ENCODE measurements around the gene PIGO.

Gene PIGO

GRCh38 chr9:35112257-35113020 is 16.0 kb upstream of the PIGO start:
- H3K36me3 Mint-ChIP-seq (ENCODE audit: insufficient read depth) = peaks cover 17% of the 10 kb centered on the region
- H3K4me3 Mint-ChIP-seq = peak overlapping the region; percentile 72
- no peak for ATAC-seq (replicated peaks; ENCODE audit: extremely low read depth, poor library complexity, severe bottlenecking)
- no peaks in the 10 kb centered on the region for H3K9me3 Mint-ChIP-seq
- H3K27ac Mint-ChIP-seq (ENCODE audit: low read depth) = peak overlapping the region; percentile 71
- H3K4me1 Mint-ChIP-seq = peaks cover 73% of the 10 kb centered on the region
- no peaks in the 10 kb centered on the region for H3K27me3 Mint-ChIP-seq
- DNase-seq (ENCODE audit: low spot score in 2 of 2) = no peak

GRCh38 chr9:35111001-35111933 is 14.9 kb upstream of the PIGO start:
- H3K27me3 Mint-ChIP-seq = no peaks in the 10 kb centered on the region
- peak; percentile 66 for ATAC-seq (replicated peaks; ENCODE audit: extremely low read depth, poor library complexity, severe bottlenecking)
- no peaks in the 10 kb centered on the region for H3K9me3 Mint-ChIP-seq
- H3K36me3 Mint-ChIP-seq (ENCODE audit: insufficient read depth) = peaks cover 21% of the 10 kb centered on the region
- peak overlapping the region; percentile 72 for H3K4me3 Mint-ChIP-seq
- peak; percentile 81 to 91 for DNase-seq (ENCODE audit: low spot score in 2 of 2)
- H3K27ac Mint-ChIP-seq (ENCODE audit: low read depth) = peak overlapping the region; percentile 71
- peaks cover 67% of the 10 kb centered on the region for H3K4me1 Mint-ChIP-seq

- Mint-ChIP-seq H3K27ac (ENCODE audit: low read depth) (no peak overlapping the region), H3K9me3 (no peaks in the 10 kb centered on the region), H3K36me3 (ENCODE audit: insufficient read depth) (peaks cover 21% of the 10 kb centered on the region), H3K4me1 (peaks cover 58% of the 10 kb centered on the region), H3K27me3 (no peaks in the 10 kb centered on the region), H3K4me3 (no peak overlapping the region)
- DNase-seq (ENCODE audit: low spot score in 2 of 2) (no peak), ATAC-seq (replicated peaks; ENCODE audit: extremely low read depth, poor library complexity, severe bottlenecking) (no peak)
These were observed 14.0 kb upstream of the PIGO start for GRCh38 chr9:35110327-35110761.

GRCh38 chr9:35108946-35109575 is 12.7 kb upstream of the PIGO start:
- H3K36me3 Mint-ChIP-seq (ENCODE audit: insufficient read depth) = peaks cover 18% of the 10 kb centered on the region
- H3K9me3 Mint-ChIP-seq = no peaks in the 10 kb centered on the region
- H3K27me3 Mint-ChIP-seq = no peaks in the 10 kb centered on the region
- no peak overlapping the region for H3K4me3 Mint-ChIP-seq
- peaks cover 45% of the 10 kb centered on the region for H3K4me1 Mint-ChIP-seq
- no peak for ATAC-seq (replicated peaks; ENCODE audit: extremely low read depth, poor library complexity, severe bottlenecking)
- no peak overlapping the region for H3K27ac Mint-ChIP-seq (ENCODE audit: low read depth)
- no peak for DNase-seq (ENCODE audit: low spot score in 2 of 2)

- peaks cover 43% of the 10 kb centered on the region for H3K4me1 Mint-ChIP-seq
- no peak overlapping the region for H3K27ac Mint-ChIP-seq (ENCODE audit: low read depth)
- H3K36me3 Mint-ChIP-seq (ENCODE audit: insufficient read depth) = peaks cover 18% of the 10 kb centered on the region
- no peaks in the 10 kb centered on the region for H3K27me3 Mint-ChIP-seq
- ATAC-seq (replicated peaks; ENCODE audit: extremely low read depth, poor library complexity, severe bottlenecking) = no peak
- DNase-seq (ENCODE audit: low spot score in 2 of 2) = no peak
- no peak overlapping the region for H3K4me3 Mint-ChIP-seq
- no peaks in the 10 kb centered on the region for H3K9me3 Mint-ChIP-seq
These were observed 12.1 kb upstream of the PIGO start for GRCh38 chr9:35108461-35108860.

- Mint-ChIP-seq H3K4me3 (no peak overlapping the region), H3K27ac (ENCODE audit: low read depth) (no peak overlapping the region), H3K27me3 (no peaks in the 10 kb centered on the region), H3K36me3 (ENCODE audit: insufficient read depth) (peaks cover 22% of the 10 kb centered on the region), H3K9me3 (no peaks in the 10 kb centered on the region), H3K4me1 (peaks cover 52% of the 10 kb centered on the region)
- DNase-seq (ENCODE audit: low spot score in 2 of 2) (no peak), ATAC-seq (replicated peaks; ENCODE audit: extremely low read depth, poor library complexity, severe bottlenecking) (no peak)
These were observed 11.2 kb upstream of the PIGO start for GRCh38 chr9:35107297-35108290.

GRCh38 chr9:35106343-35106730 is 9.9 kb upstream of the PIGO start:
- H3K4me3 Mint-ChIP-seq = no peak overlapping the region
- H3K9me3 Mint-ChIP-seq = no peaks in the 10 kb centered on the region
- H3K27ac Mint-ChIP-seq (ENCODE audit: low read depth) = no peak overlapping the region
- H3K27me3 Mint-ChIP-seq = no peaks in the 10 kb centered on the region
- no peak for ATAC-seq (replicated peaks; ENCODE audit: extremely low read depth, poor library complexity, severe bottlenecking)
- peaks cover 54% of the 10 kb centered on the region for H3K4me1 Mint-ChIP-seq
- no peak for DNase-seq (ENCODE audit: low spot score in 2 of 2)
- H3K36me3 Mint-ChIP-seq (ENCODE audit: insufficient read depth) = peaks cover 20% of the 10 kb centered on the region

GRCh38 chr9:35105571-35106342 is 9.4 kb upstream of the PIGO start:
- H3K9me3 Mint-ChIP-seq = no peaks in the 10 kb centered on the region
- ATAC-seq (replicated peaks; ENCODE audit: extremely low read depth, poor library complexity, severe bottlenecking) = no peak
- H3K36me3 Mint-ChIP-seq (ENCODE audit: insufficient read depth) = peaks cover 21% of the 10 kb centered on the region
- no peak overlapping the region for H3K27ac Mint-ChIP-seq (ENCODE audit: low read depth)
- H3K27me3 Mint-ChIP-seq = no peaks in the 10 kb centered on the region
- no peak for DNase-seq (ENCODE audit: low spot score in 2 of 2)
- peaks cover 53% of the 10 kb centered on the region for H3K4me1 Mint-ChIP-seq
- no peak overlapping the region for H3K4me3 Mint-ChIP-seq

GRCh38 chr9:35105126-35105525 is 8.7 kb upstream of the PIGO start:
- no peak overlapping the region for H3K27ac Mint-ChIP-seq (ENCODE audit: low read depth)
- peaks cover 47% of the 10 kb centered on the region for H3K4me1 Mint-ChIP-seq
- no peak for DNase-seq (ENCODE audit: low spot score in 2 of 2)
- peaks cover 23% of the 10 kb centered on the region for H3K36me3 Mint-ChIP-seq (ENCODE audit: insufficient read depth)
- H3K27me3 Mint-ChIP-seq = no peaks in the 10 kb centered on the region
- ATAC-seq (replicated peaks; ENCODE audit: extremely low read depth, poor library complexity, severe bottlenecking) = no peak
- no peak overlapping the region for H3K4me3 Mint-ChIP-seq
- no peaks in the 10 kb centered on the region for H3K9me3 Mint-ChIP-seq

- DNase-seq (ENCODE audit: low spot score in 2 of 2) (no peak), ATAC-seq (replicated peaks; ENCODE audit: extremely low read depth, poor library complexity, severe bottlenecking) (no peak)
- Mint-ChIP-seq H3K27ac (ENCODE audit: low read depth) (no peak overlapping the region), H3K4me1 (peaks cover 41% of the 10 kb centered on the region), H3K27me3 (no peaks in the 10 kb centered on the region), H3K36me3 (ENCODE audit: insufficient read depth) (peaks cover 24% of the 10 kb centered on the region), H3K4me3 (no peak overlapping the region), H3K9me3 (no peaks in the 10 kb centered on the region)
These were observed 8.2 kb upstream of the PIGO start for GRCh38 chr9:35104586-35104985.

GRCh38 chr9:35103660-35104191 is 7.3 kb upstream of the PIGO start:
- Mint-ChIP-seq H3K36me3 (ENCODE audit: insufficient read depth) (peaks cover 26% of the 10 kb centered on the region), H3K27ac (ENCODE audit: low read depth) (peak overlapping the region; percentile 89), H3K27me3 (no peaks in the 10 kb centered on the region), H3K4me3 (peak overlapping the region; percentile 85), H3K9me3 (no peaks in the 10 kb centered on the region), H3K4me1 (peaks cover 33% of the 10 kb centered on the region)
- ATAC-seq (replicated peaks; ENCODE audit: extremely low read depth, poor library complexity, severe bottlenecking) (no peak), DNase-seq (ENCODE audit: low spot score in 2 of 2) (no peak)

Measured in central memory CD8-positive, alpha-beta T cell (primary cell).